K562 (cell line): ENCODE results near the gene ANAPC2. TPM values are rescaled to one million over a fixed set of nuclear protein-coding genes. Genes with fewer than 3 reads are reported as not detected.

Source experiments
- BMI1 ChIP-seq: fragments of 150-350 bp; IDR thresholded peaks from 2 replicates; pipeline ENCODE4 v1.6.1; 2014; ENCODE audit warnings: low read length
- CBFB ChIP-seq: sonication (generic); formaldehyde crosslinking; IDR thresholded peaks from 2 replicates; pipeline ENCODE4 v1.4.0; 2020; ENCODE audit warnings: mild to moderate bottlenecking, missing genetic modification reagents
- CREB1 ChIP-seq, 2 experiments: sonication (generic) in 1 of 2; formaldehyde crosslinking in 1 of 2; IDR thresholded peaks; 2 replicates each; pipeline versions ENCODE4 v1.6.1 to v1.8.0; 2012 to 2022; ENCODE audit warnings: inconsistent platforms in 1 of 2, mild to moderate bottlenecking in 1 of 2, missing genetic modification reagents in 1 of 2, moderate library complexity in 1 of 2
- ESRRB ChIP-seq: fragments of 250-450 bp; sonication (Bioruptor Pico); IDR thresholded peaks from 2 replicates; pipeline ENCODE4 v1.5.0; 2020; ENCODE audit warnings: mild to moderate bottlenecking, moderate library complexity, borderline replicate concordance
- EWSR1 ChIP-seq: fragments of 450-650 bp; IDR thresholded peaks from 2 replicates; pipeline ENCODE4 v1.6.1; 2018; ENCODE audit warnings: borderline replicate concordance, mild to moderate bottlenecking, low read depth, moderate library complexity; ENCODE audit not compliant: partially characterized antibody
- KHSRP ChIP-seq: fragments of 450-650 bp; IDR thresholded peaks from 2 replicates; pipeline ENCODE4 v1.6.1; 2017
- NFATC3 ChIP-seq: fragments of 450-650 bp; IDR thresholded peaks from 2 replicates; pipeline ENCODE4 v1.6.1; 2017; ENCODE audit warnings: mild to moderate bottlenecking
- PHF8 ChIP-seq: fragments of 200-600 bp; sonication (generic); IDR thresholded peaks from 2 replicates; pipeline ENCODE4 v1.6.1; 2012; ENCODE audit warnings: mixed run types, mild to moderate bottlenecking, inconsistent platforms, low read length, moderate library complexity, borderline replicate concordance
- STAG1 ChIP-seq: sonication (generic); formaldehyde crosslinking; IDR thresholded peaks from 2 replicates; pipeline ENCODE4 v1.5.0; 2020; ENCODE audit warnings: missing genetic modification reagents, borderline replicate concordance
- polyA plus RNA-seq, 8 experiments: library from polyadenylated mRNA; depleted of rRNA in 4 of 8; stranded (reverse) in 5 of 8; unstranded in 3 of 8; fragments of >200 nt; fragmentation: Nextera tagmentation in 2 of 8; fragmentation: Illumina TruSeq in 1 of 8; extraction: Ambion mirVana in 2 of 8; extraction: Trizol in 1 of 8; gene quantifications; 2 replicates each; pipeline versions ENCODE4 v1.2.1 to v1.2.3, GENCODE V29; 2011 to 2014; ENCODE audit warnings: inconsistent platforms in 1 of 8, missing spikeins in 1 of 8
- total RNA-seq, 7 experiments: library from RNA; depleted of rRNA in 6 of 7; stranded (reverse); fragments of >200 nt in 6 of 7; fragmentation: Illumina TruSeq in 2 of 7; extraction: Trizol in 2 of 7; gene quantifications; 2 replicates each; pipeline versions ENCODE4 v1.2.1 to v1.2.3, GENCODE V29; 2011 to 2021; ENCODE audit warnings: low replicate concordance in 1 of 7
- TF ChIP-seq, protein P1 (sequence below): fragments of 450-650 bp; formaldehyde crosslinking; IDR thresholded peaks from 2 replicates; pipeline ENCODE4 v1.4.0; 2022; ENCODE audit warnings: missing genetic modification characterization
- TF ChIP-seq, protein P2 (sequence below): IDR thresholded peaks from 2 replicates; pipeline ENCODE4 v1.6.1; 2014; ENCODE audit warnings: antibody characterized with exemption

The ANAPC2 gene
- total and polyA plus RNA-seq, 9 of the 15 experiments (the other 6 are each of a cell fraction or from before 2014, with no cell fraction given): 0.11 to 56.5 (median 17.1) TPM; not detected in 1

DNA sequence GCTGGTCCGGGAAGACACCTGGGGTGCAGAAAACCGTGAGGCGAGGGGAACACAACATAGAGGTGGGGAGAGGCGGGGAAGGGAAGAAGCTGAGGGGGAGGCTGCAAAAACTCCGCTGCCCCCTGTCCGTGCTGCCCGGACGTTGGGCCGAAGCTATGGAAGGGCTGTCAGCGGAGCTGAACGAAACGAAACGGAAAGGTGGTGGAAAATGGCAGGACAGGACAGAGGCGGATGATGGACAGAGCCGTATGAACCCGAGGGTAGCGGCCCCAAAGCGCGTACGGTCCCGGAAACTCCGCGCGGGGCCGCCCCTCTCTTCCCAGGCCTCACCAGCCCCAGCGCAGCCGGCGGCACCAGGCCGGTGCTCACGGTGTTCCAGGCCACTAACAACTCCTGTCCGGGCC, 272 bp downstream of the ANAPC2 start (continued):
- peak; percentile 86 for TF ChIP-seq PHF8
- no peak for TF ChIP-seq ESRRB (CRISPR knock-in tag)
- no peak for TF ChIP-seq CREB1 (IDR thresholded peaks at IDR 0.05)
- no peak for TF ChIP-seq CREB1 (CRISPR knock-in tag; IDR thresholded peaks at IDR 0.05)
- TF ChIP-seq STAG1 (CRISPR knock-in tag): no peak
- TF ChIP-seq BMI1: no peak
- no peak for TF ChIP-seq EWSR1
- 0 out of 2 replicates have a peak, but pooled peaks have one; percentile 65 for TF ChIP-seq CBFB (CRISPR knock-in tag)
- TF ChIP-seq, protein P1, sequence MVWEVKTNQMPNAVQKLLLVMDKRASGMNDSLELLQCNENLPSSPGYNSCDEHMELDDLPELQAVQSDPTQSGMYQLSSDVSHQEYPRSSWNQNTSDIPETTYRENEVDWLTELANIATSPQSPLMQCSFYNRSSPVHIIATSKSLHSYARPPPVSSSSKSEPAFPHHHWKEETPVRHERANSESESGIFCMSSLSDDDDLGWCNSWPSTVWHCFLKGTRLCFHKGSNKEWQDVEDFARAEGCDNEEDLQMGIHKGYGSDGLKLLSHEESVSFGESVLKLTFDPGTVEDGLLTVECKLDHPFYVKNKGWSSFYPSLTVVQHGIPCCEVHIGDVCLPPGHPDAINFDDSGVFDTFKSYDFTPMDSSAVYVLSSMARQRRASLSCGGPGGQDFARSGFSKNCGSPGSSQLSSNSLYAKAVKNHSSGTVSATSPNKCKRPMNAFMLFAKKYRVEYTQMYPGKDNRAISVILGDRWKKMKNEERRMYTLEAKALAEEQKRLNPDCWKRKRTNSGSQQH (CRISPR knock-in tag): 0 out of 2 replicates have a peak, but pooled peaks have one; percentile 44
- TF ChIP-seq NFATC3: no peak
- TF ChIP-seq KHSRP: no peak
- TF ChIP-seq, protein P2, sequence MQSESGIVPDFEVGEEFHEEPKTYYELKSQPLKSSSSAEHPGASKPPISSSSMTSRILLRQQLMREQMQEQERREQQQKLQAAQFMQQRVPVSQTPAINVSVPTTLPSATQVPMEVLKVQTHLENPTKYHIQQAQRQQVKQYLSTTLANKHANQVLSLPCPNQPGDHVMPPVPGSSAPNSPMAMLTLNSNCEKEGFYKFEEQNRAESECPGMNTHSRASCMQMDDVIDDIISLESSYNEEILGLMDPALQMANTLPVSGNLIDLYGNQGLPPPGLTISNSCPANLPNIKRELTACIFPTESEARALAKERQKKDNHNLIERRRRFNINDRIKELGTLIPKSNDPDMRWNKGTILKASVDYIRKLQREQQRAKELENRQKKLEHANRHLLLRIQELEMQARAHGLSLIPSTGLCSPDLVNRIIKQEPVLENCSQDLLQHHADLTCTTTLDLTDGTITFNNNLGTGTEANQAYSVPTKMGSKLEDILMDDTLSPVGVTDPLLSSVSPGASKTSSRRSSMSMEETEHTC: no peak
- TF ChIP-seq, all 486 proteins: peak for 11
